Measurements from ENCODE around the gene SLC2A5. TPM values are rescaled to one million over a fixed set of nuclear protein-coding genes. Genes with fewer than 3 reads are reported as not detected.

SLC2A5 gene
- polyA plus RNA-seq, 3 donors, result 0.75 to 1.3 (median 0.81) TPM

GRCh38 chr1:9025449-9025848 lies 44.0 kb downstream of the SLC2A5 start:
- Mint-ChIP-seq H3K27ac (no peak overlapping the region), H3K27me3 (ENCODE audit: low read depth in 3 of 3) (peaks cover 5 to 8% (median 5%) of the 10 kb centered on the region in 3 donors), H3K36me3 (no peaks in the 10 kb centered on the region), H3K4me3 (no peak overlapping the region), H3K4me1 (no peaks in the 10 kb centered on the region), H3K9me3 (peaks cover 2 to 18% (median 5%) of the 10 kb centered on the region in 7 donors)
- Histone ChIP-seq H3K4me2 (replicated peaks; ENCODE audit: extremely low read depth, low read length, poor library complexity, severe bottlenecking) (no peak overlapping the region), H3K9ac (ENCODE audit: insufficient read depth, low read length, poor library complexity, severe bottlenecking) (no peak overlapping the region), H3K79me2 (ENCODE audit: insufficient read depth, low read length) (no peaks in the 10 kb centered on the region), H3K27me3 (ENCODE audit: control insufficient read depth in 2 of 2, insufficient read depth in 2 of 2, low read length in 2 of 2) (no peaks in the 10 kb centered on the region), H3K9me3 (replicated peaks in 1 of 2; ENCODE audit: control insufficient read depth in 1 of 2, insufficient read depth in 1 of 2, low read length in 2 of 2) (peaks cover under 1 to 11% of the 10 kb centered on the region in 2 donors), H3K27ac (ENCODE audit: low read depth in 1 of 2, low read length in 2 of 2) (no peak overlapping the region), H2AFZ (ENCODE audit: insufficient read depth, low read depth, low read length, poor library complexity, severe bottlenecking) (no peak overlapping the region), H3K36me3 (replicated peaks in 1 of 2; ENCODE audit: control insufficient read depth in 1 of 2, insufficient read depth in 2 of 2, low read length in 2 of 2) (no peaks in the 10 kb centered on the region), H4K20me1 (ENCODE audit: insufficient read depth, low read length) (no peaks in the 10 kb centered on the region), H3K4me3 (replicated peaks in 1 of 3; ENCODE audit: low read depth in 2 of 3, low read length in 3 of 3) (no peak overlapping the region), H3K4me1 (ENCODE audit: control insufficient read depth in 1 of 2, insufficient read depth in 2 of 2, low read length in 2 of 2) (no peaks in the 10 kb centered on the region)
- TF ChIP-seq, protein P1, sequence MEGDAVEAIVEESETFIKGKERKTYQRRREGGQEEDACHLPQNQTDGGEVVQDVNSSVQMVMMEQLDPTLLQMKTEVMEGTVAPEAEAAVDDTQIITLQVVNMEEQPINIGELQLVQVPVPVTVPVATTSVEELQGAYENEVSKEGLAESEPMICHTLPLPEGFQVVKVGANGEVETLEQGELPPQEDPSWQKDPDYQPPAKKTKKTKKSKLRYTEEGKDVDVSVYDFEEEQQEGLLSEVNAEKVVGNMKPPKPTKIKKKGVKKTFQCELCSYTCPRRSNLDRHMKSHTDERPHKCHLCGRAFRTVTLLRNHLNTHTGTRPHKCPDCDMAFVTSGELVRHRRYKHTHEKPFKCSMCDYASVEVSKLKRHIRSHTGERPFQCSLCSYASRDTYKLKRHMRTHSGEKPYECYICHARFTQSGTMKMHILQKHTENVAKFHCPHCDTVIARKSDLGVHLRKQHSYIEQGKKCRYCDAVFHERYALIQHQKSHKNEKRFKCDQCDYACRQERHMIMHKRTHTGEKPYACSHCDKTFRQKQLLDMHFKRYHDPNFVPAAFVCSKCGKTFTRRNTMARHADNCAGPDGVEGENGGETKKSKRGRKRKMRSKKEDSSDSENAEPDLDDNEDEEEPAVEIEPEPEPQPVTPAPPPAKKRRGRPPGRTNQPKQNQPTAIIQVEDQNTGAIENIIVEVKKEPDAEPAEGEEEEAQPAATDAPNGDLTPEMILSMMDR (IDR thresholded peaks at IDR 0.05), result no peak
- 100% methylated on average over 5 of the region's 5 CpGs for WGBS (ENCODE audit: insufficient coverage)
- DNase-seq, result no peak
- intact Hi-C loops (cut with micrococcal nuclease), result no loop called here

DNA sequence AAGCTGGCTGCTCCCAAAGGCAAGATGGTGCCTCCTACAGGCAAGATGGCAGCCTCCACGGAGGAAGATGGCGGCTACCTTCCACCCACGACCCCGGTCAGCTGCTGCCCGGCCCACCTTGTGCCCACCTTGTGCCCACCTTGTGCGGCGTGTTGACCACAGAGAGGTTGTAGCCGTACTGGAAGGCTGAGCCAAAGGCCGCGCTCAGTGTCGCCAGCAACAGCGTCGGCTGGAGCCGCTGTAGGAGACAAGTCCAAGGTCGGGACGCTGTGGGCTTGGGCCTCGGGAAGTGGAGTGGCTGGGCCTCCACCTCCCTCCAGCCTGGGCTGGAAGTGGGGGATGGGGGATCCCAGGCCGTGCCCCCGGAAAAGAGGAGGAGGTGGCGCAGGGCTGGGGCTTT lies 44.6 kb downstream of the SLC2A5 start:
- no peak for DNase-seq
- no peaks in the 10 kb centered on the region for H3K79me2 ChIP-seq (ENCODE audit: insufficient read depth, low read length)
- TF ChIP-seq, protein P1 (IDR thresholded peaks at IDR 0.05), result no peak
- peaks cover 0 to 1% of the 10 kb centered on the region in 2 donors for H3K27me3 ChIP-seq (ENCODE audit: control insufficient read depth in 2 of 2, insufficient read depth in 2 of 2, low read length in 2 of 2)
- no peaks in the 10 kb centered on the region for H3K36me3 ChIP-seq (replicated peaks in 1 of 2; ENCODE audit: control insufficient read depth in 1 of 2, insufficient read depth in 2 of 2, low read length in 2 of 2)
- whole genome bisulfite sequencing (ENCODE audit: insufficient coverage), result 88% methylated on average over 7 of the region's 20 CpGs
- Mint-ChIP-seq H3K36me3 (no peaks in the 10 kb centered on the region), H3K4me1 (peaks cover 2% of the 10 kb centered on the region), H3K27me3 (ENCODE audit: low read depth in 3 of 3) (peaks cover 4 to 13% (median 8%) of the 10 kb centered on the region in 3 donors), H3K27ac (no peak overlapping the region), H3K4me3 (no peak overlapping the region), H3K9me3 (peaks cover under 1 to 13% (median 3%) of the 10 kb centered on the region in 7 donors)
- H4K20me1 ChIP-seq (ENCODE audit: insufficient read depth, low read length), result no peaks in the 10 kb centered on the region
- no peak overlapping the region for H3K27ac ChIP-seq (ENCODE audit: low read depth in 1 of 2, low read length in 2 of 2)
- intact Hi-C loops (cut with micrococcal nuclease), result no loop called here
- no peak overlapping the region for H3K4me2 ChIP-seq (replicated peaks; ENCODE audit: extremely low read depth, low read length, poor library complexity, severe bottlenecking)
- peaks cover 0 to 7% of the 10 kb centered on the region in 2 donors for H3K9me3 ChIP-seq (replicated peaks in 1 of 2; ENCODE audit: control insufficient read depth in 1 of 2, insufficient read depth in 1 of 2, low read length in 2 of 2)
- H3K4me1 ChIP-seq (ENCODE audit: control insufficient read depth in 1 of 2, insufficient read depth in 2 of 2, low read length in 2 of 2), result no peaks in the 10 kb centered on the region
- H3K4me3 ChIP-seq (replicated peaks in 1 of 3; ENCODE audit: low read depth in 2 of 3, low read length in 3 of 3), result no peak overlapping the region
- H2AFZ ChIP-seq (ENCODE audit: insufficient read depth, low read depth, low read length, poor library complexity, severe bottlenecking), result no peak overlapping the region
- H3K9ac ChIP-seq (ENCODE audit: insufficient read depth, low read length, poor library complexity, severe bottlenecking), result no peak overlapping the region
